GM23338 (cell line): ENCODE data around the gene CAPN15. TPM values are rescaled to one million over a fixed set of nuclear protein-coding genes. Genes with fewer than 3 reads are reported as not detected.

Experiments used
- ATAC-seq: fragments of 200-7000 bp; cut with Tn5 transposase; 3 replicates; pipeline ENCODE4 v1.9.1; 2020
- DNase-seq: peaks from one replicate; pipeline ENCODE4 v3.0.0-alpha.2; 2015; ENCODE audit warnings: low spot score
- H2AFZ ChIP-seq: fragments of 200-600 bp; sonication (generic); 2 replicates; pipeline ENCODE4 v1.8.0; 2016; ENCODE audit warnings: antibody characterized with exemption, mild to moderate bottlenecking, moderate library complexity
- H3F3A ChIP-seq: fragments of 200-600 bp; sonication (generic); replicated peaks from 2 replicates; pipeline ENCODE4 v1.8.0; 2017; ENCODE audit warnings: antibody characterized with exemption, mixed run types, low read depth
- H3K27ac ChIP-seq: fragments of 200-600 bp; sonication (generic); 2 replicates; pipeline ENCODE4 v1.6.1; 2016; ENCODE audit warnings: low read depth
- H3K27me3 ChIP-seq: fragments of 200-600 bp; sonication (generic); 2 replicates; pipeline ENCODE4 v1.8.0; 2016; ENCODE audit warnings: mild to moderate bottlenecking, mixed run types, moderate library complexity; ENCODE audit not compliant: insufficient read depth
- H3K36me3 ChIP-seq: fragments of 200-600 bp; sonication (generic); 2 replicates; pipeline ENCODE4 v1.8.0; 2016; ENCODE audit warnings: mild to moderate bottlenecking; ENCODE audit not compliant: insufficient read depth
- H3K4me1 ChIP-seq: fragments of 200-600 bp; sonication (generic); 2 replicates; pipeline ENCODE4 v1.8.0; 2016; ENCODE audit warnings: mild to moderate bottlenecking, moderate library complexity; ENCODE audit not compliant: insufficient read depth
- H3K4me2 ChIP-seq: fragments of 200-600 bp; sonication (generic); 2 replicates; pipeline ENCODE4 v1.7.1; 2017; ENCODE audit warnings: mixed run types
- H3K4me3 ChIP-seq: fragments of 200-600 bp; sonication (generic); 2 replicates; pipeline ENCODE4 v1.6.1; 2016; ENCODE audit warnings: mixed run types
- H3K79me2 ChIP-seq: fragments of 200-600 bp; sonication (generic); replicated peaks from 2 replicates; pipeline ENCODE4 v1.8.0; 2017; ENCODE audit warnings: mild to moderate bottlenecking; ENCODE audit not compliant: insufficient read depth
- H3K9me2 ChIP-seq: fragments of 200-600 bp; sonication (generic); 2 replicates; pipeline ENCODE4 v1.8.0; 2017; ENCODE audit not compliant: insufficient read depth
- H4K20me1 ChIP-seq: fragments of 200-600 bp; sonication (generic); replicated peaks from 2 replicates; pipeline ENCODE4 v1.8.0; 2017; ENCODE audit warnings: mild to moderate bottlenecking; ENCODE audit not compliant: insufficient read depth
- H3K27ac Mint-ChIP-seq: 2 replicates; pipeline ENCODE4 v1.8.0; 2020; ENCODE audit warnings: inconsistent platforms, mild to moderate bottlenecking, moderate library complexity, mixed read lengths
- H3K27me3 Mint-ChIP-seq: 3 replicates; pipeline ENCODE4 v1.8.0; 2022; ENCODE audit warnings: low read depth, mild to moderate bottlenecking, moderate library complexity, mixed read lengths, inconsistent platforms; ENCODE audit not compliant: insufficient read depth, poor library complexity
- H3K36me3 Mint-ChIP-seq: 3 replicates; pipeline ENCODE4 v1.8.0; 2021; ENCODE audit warnings: low read depth, mild to moderate bottlenecking, inconsistent platforms, moderate library complexity, mixed read lengths
- H3K4me1 Mint-ChIP-seq: 3 replicates; pipeline ENCODE4 v1.8.0; 2020; ENCODE audit warnings: mild to moderate bottlenecking, inconsistent platforms, mixed read lengths
- H3K4me3 Mint-ChIP-seq: 3 replicates; pipeline ENCODE4 v1.8.0; 2021; ENCODE audit warnings: moderate library complexity, mild to moderate bottlenecking, inconsistent platforms, mixed read lengths
- H3K9me3 Mint-ChIP-seq: 3 replicates; pipeline ENCODE4 v1.8.0; 2020; ENCODE audit warnings: moderate library complexity, mild to moderate bottlenecking, inconsistent platforms, mixed read lengths
- ETS1 ChIP-seq: IDR thresholded peaks from 2 replicates; pipeline ENCODE4 v1.6.1; 2016; ENCODE audit warnings: antibody characterized with exemption
- EZH2 ChIP-seq: fragments of 200-600 bp; sonication (generic); IDR thresholded peaks from one replicate; pipeline ENCODE4 v1.8.0; 2017; ENCODE audit warnings: antibody characterized with exemption, mild to moderate bottlenecking, low read depth; ENCODE audit not compliant: unreplicated experiment
- EZH2phosphoT487 ChIP-seq: fragments of 200-600 bp; sonication (generic); IDR thresholded peaks from one replicate; pipeline ENCODE4 v1.8.1; 2018; ENCODE audit warnings: antibody characterized with exemption; ENCODE audit not compliant: unreplicated experiment
- JUNB ChIP-seq: IDR thresholded peaks from one replicate; pipeline ENCODE4 v1.6.1; 2016; ENCODE audit warnings: antibody characterized with exemption; ENCODE audit not compliant: unreplicated experiment
- NANOG ChIP-seq: IDR thresholded peaks from 2 replicates; pipeline ENCODE4 v1.6.1; 2016; ENCODE audit warnings: antibody characterized with exemption, borderline replicate concordance
- POLR2AphosphoS5 ChIP-seq: IDR thresholded peaks from 2 replicates; pipeline ENCODE4 v1.6.1; 2016; ENCODE audit warnings: antibody characterized with exemption, low read depth
- STAT1 ChIP-seq: IDR thresholded peaks from one replicate; pipeline ENCODE4 v1.6.1; 2016; ENCODE audit warnings: antibody characterized with exemption; ENCODE audit not compliant: unreplicated experiment
- ZNF331 ChIP-seq: fragments of 250-450 bp; sonication (Bioruptor Pico); IDR thresholded peaks from 2 replicates; pipeline ENCODE4 v1.5.0; 2020; ENCODE audit warnings: low read depth, mild to moderate bottlenecking, moderate library complexity
- ZNF462 ChIP-seq: fragments of 250-450 bp; sonication (Bioruptor Pico); IDR thresholded peaks from 2 replicates; pipeline ENCODE4 v1.5.0; 2020; ENCODE audit warnings: mild to moderate bottlenecking, moderate library complexity
- polyA plus RNA-seq: library from polyadenylated mRNA; unstranded; fragments of >200 nt; fragmentation: Nextera tagmentation; extraction: Ambion mirVana; gene quantifications from 2 replicates; pipeline ENCODE4 v1.2.1, GENCODE V29; 2016
- total RNA-seq: library from RNA; depleted of rRNA; stranded (reverse); fragments of >200 nt; shearing (Covaris generic); gene quantifications from 2 replicates; pipeline ENCODE4 v1.2.3, GENCODE V29; 2014
- TF ChIP-seq, protein P1 (sequence below): IDR thresholded peaks from one replicate; pipeline ENCODE4 v1.6.1; 2018; ENCODE audit warnings: antibody characterized with exemption; ENCODE audit not compliant: unreplicated experiment
- TF ChIP-seq, protein P2 (sequence below), 2 experiments: fragments of 200-600 bp in 1 of 2; sonication (generic) in 1 of 2; conservative IDR thresholded peaks; 2 replicates each; pipeline versions ENCODE4 v1.5.1 to v1.6.1; 2016 to 2017; ENCODE audit warnings: antibody characterized with exemption in 2 of 2, low read depth in 2 of 2, mild to moderate bottlenecking in 2 of 2, moderate library complexity in 1 of 2

Gene CAPN15
- total and polyA plus RNA-seq, 2 experiments from 2014 or later: 27.3 to 164 TPM

DNA sequence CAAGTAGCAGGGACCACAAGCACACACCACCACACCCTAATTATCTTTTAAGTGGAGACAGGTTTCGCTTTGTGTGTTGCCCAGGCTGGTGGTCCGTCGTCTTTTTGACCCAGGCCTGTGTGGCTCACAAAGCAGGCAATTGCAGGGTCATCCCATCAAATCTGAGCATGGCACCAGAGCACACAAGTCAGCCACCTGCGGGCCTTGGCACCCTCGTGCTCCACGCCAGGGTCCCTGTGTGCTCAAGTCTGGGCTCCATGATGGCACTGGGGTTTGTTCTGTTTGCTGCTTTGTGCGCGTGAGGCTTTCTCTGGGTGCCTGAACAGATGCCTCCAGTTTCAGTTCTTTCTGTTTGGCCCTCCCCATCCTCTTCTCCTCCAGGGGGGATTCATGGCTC is 2.4 kb upstream of the CAPN15 start:
- no peak for DNase-seq
- no peak overlapping the region for H2AFZ ChIP-seq
- H3F3A ChIP-seq: 0 out of 2 replicates have a peak, but pooled peaks cover 8% of the 10 kb centered on the region
- Mint-ChIP-seq H3K27me3 (peaks cover 15% of the 10 kb centered on the region), H3K27ac (no peak overlapping the region), H3K4me3 (peak overlapping the region; percentile 86; the same call in 1 of the 3 replicates), H3K4me1 (peaks cover 22% of the 10 kb centered on the region), H3K36me3 (peaks cover 5% of the 10 kb centered on the region; the same call in 2 of the 3 replicates), H3K9me3 (no peaks in the 10 kb centered on the region; the same call in 2 of the 3 replicates)
- TF ChIP-seq, protein P1, sequence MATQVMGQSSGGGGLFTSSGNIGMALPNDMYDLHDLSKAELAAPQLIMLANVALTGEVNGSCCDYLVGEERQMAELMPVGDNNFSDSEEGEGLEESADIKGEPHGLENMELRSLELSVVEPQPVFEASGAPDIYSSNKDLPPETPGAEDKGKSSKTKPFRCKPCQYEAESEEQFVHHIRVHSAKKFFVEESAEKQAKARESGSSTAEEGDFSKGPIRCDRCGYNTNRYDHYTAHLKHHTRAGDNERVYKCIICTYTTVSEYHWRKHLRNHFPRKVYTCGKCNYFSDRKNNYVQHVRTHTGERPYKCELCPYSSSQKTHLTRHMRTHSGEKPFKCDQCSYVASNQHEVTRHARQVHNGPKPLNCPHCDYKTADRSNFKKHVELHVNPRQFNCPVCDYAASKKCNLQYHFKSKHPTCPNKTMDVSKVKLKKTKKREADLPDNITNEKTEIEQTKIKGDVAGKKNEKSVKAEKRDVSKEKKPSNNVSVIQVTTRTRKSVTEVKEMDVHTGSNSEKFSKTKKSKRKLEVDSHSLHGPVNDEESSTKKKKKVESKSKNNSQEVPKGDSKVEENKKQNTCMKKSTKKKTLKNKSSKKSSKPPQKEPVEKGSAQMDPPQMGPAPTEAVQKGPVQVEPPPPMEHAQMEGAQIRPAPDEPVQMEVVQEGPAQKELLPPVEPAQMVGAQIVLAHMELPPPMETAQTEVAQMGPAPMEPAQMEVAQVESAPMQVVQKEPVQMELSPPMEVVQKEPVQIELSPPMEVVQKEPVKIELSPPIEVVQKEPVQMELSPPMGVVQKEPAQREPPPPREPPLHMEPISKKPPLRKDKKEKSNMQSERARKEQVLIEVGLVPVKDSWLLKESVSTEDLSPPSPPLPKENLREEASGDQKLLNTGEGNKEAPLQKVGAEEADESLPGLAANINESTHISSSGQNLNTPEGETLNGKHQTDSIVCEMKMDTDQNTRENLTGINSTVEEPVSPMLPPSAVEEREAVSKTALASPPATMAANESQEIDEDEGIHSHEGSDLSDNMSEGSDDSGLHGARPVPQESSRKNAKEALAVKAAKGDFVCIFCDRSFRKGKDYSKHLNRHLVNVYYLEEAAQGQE: no peak
- TF ChIP-seq, protein P2, sequence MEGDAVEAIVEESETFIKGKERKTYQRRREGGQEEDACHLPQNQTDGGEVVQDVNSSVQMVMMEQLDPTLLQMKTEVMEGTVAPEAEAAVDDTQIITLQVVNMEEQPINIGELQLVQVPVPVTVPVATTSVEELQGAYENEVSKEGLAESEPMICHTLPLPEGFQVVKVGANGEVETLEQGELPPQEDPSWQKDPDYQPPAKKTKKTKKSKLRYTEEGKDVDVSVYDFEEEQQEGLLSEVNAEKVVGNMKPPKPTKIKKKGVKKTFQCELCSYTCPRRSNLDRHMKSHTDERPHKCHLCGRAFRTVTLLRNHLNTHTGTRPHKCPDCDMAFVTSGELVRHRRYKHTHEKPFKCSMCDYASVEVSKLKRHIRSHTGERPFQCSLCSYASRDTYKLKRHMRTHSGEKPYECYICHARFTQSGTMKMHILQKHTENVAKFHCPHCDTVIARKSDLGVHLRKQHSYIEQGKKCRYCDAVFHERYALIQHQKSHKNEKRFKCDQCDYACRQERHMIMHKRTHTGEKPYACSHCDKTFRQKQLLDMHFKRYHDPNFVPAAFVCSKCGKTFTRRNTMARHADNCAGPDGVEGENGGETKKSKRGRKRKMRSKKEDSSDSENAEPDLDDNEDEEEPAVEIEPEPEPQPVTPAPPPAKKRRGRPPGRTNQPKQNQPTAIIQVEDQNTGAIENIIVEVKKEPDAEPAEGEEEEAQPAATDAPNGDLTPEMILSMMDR (conservative IDR thresholded peaks at IDR 0.05; ENCODE audit: low read depth in 2 of 2): no peak
- TF ChIP-seq NANOG (no peak), EZH2phosphoT487 (no peak), JUNB (no peak), POLR2AphosphoS5 (no peak; the same call in none of the 2 replicates), EZH2 (no peak), ZNF331 (CRISPR knock-in tag) (no peak), ETS1 (no peak), ZNF462 (no peak), STAT1 (no peak)
- no peak for ATAC-seq
- peaks cover 26% of the 10 kb centered on the region for H3K79me2 ChIP-seq
- peaks cover 18% of the 10 kb centered on the region for H4K20me1 ChIP-seq
- H3K4me3 ChIP-seq: no peak overlapping the region
- no peaks in the 10 kb centered on the region for H3K27me3 ChIP-seq
- H3K4me1 ChIP-seq: peaks cover 6% of the 10 kb centered on the region; the same call in 1 of the 2 replicates
- H3K36me3 ChIP-seq: no peaks in the 10 kb centered on the region
- no peak overlapping the region for H3K27ac ChIP-seq
- H3K4me2 ChIP-seq: no peak overlapping the region
- no peaks in the 10 kb centered on the region for H3K9me2 ChIP-seq
